GM23338 (cell line): ENCODE data around the gene NFATC3. TPM values are rescaled to one million over a fixed set of nuclear protein-coding genes. Genes with fewer than 3 reads are reported as not detected.

Source experiments
- ATAC-seq: fragments of 200-7000 bp; cut with Tn5 transposase; 3 replicates; pipeline ENCODE4 v1.9.1; 2020
- DNase-seq: peaks from one replicate; pipeline ENCODE4 v3.0.0-alpha.2; 2015; ENCODE audit warnings: low spot score
- H2AFZ ChIP-seq: fragments of 200-600 bp; sonication (generic); 2 replicates; pipeline ENCODE4 v1.8.0; 2016; ENCODE audit warnings: antibody characterized with exemption, mild to moderate bottlenecking, moderate library complexity
- H3F3A ChIP-seq: fragments of 200-600 bp; sonication (generic); replicated peaks from 2 replicates; pipeline ENCODE4 v1.8.0; 2017; ENCODE audit warnings: antibody characterized with exemption, mixed run types, low read depth
- H3K27ac ChIP-seq: fragments of 200-600 bp; sonication (generic); 2 replicates; pipeline ENCODE4 v1.6.1; 2016; ENCODE audit warnings: low read depth
- H3K27me3 ChIP-seq: fragments of 200-600 bp; sonication (generic); 2 replicates; pipeline ENCODE4 v1.8.0; 2016; ENCODE audit warnings: mild to moderate bottlenecking, mixed run types, moderate library complexity; ENCODE audit not compliant: insufficient read depth
- H3K36me3 ChIP-seq: fragments of 200-600 bp; sonication (generic); 2 replicates; pipeline ENCODE4 v1.8.0; 2016; ENCODE audit warnings: mild to moderate bottlenecking; ENCODE audit not compliant: insufficient read depth
- H3K4me1 ChIP-seq: fragments of 200-600 bp; sonication (generic); 2 replicates; pipeline ENCODE4 v1.8.0; 2016; ENCODE audit warnings: mild to moderate bottlenecking, moderate library complexity; ENCODE audit not compliant: insufficient read depth
- H3K4me2 ChIP-seq: fragments of 200-600 bp; sonication (generic); 2 replicates; pipeline ENCODE4 v1.7.1; 2017; ENCODE audit warnings: mixed run types
- H3K4me3 ChIP-seq: fragments of 200-600 bp; sonication (generic); 2 replicates; pipeline ENCODE4 v1.6.1; 2016; ENCODE audit warnings: mixed run types
- H3K79me2 ChIP-seq: fragments of 200-600 bp; sonication (generic); replicated peaks from 2 replicates; pipeline ENCODE4 v1.8.0; 2017; ENCODE audit warnings: mild to moderate bottlenecking; ENCODE audit not compliant: insufficient read depth
- H3K9me2 ChIP-seq: fragments of 200-600 bp; sonication (generic); 2 replicates; pipeline ENCODE4 v1.8.0; 2017; ENCODE audit not compliant: insufficient read depth
- H4K20me1 ChIP-seq: fragments of 200-600 bp; sonication (generic); replicated peaks from 2 replicates; pipeline ENCODE4 v1.8.0; 2017; ENCODE audit warnings: mild to moderate bottlenecking; ENCODE audit not compliant: insufficient read depth
- H3K27ac Mint-ChIP-seq: 2 replicates; pipeline ENCODE4 v1.8.0; 2020; ENCODE audit warnings: inconsistent platforms, mild to moderate bottlenecking, moderate library complexity, mixed read lengths
- H3K27me3 Mint-ChIP-seq: 3 replicates; pipeline ENCODE4 v1.8.0; 2022; ENCODE audit warnings: low read depth, mild to moderate bottlenecking, moderate library complexity, mixed read lengths, inconsistent platforms; ENCODE audit not compliant: insufficient read depth, poor library complexity
- H3K36me3 Mint-ChIP-seq: 3 replicates; pipeline ENCODE4 v1.8.0; 2021; ENCODE audit warnings: low read depth, mild to moderate bottlenecking, inconsistent platforms, moderate library complexity, mixed read lengths
- H3K4me1 Mint-ChIP-seq: 3 replicates; pipeline ENCODE4 v1.8.0; 2020; ENCODE audit warnings: mild to moderate bottlenecking, inconsistent platforms, mixed read lengths
- H3K4me3 Mint-ChIP-seq: 3 replicates; pipeline ENCODE4 v1.8.0; 2021; ENCODE audit warnings: moderate library complexity, mild to moderate bottlenecking, inconsistent platforms, mixed read lengths
- H3K9me3 Mint-ChIP-seq: 3 replicates; pipeline ENCODE4 v1.8.0; 2020; ENCODE audit warnings: moderate library complexity, mild to moderate bottlenecking, inconsistent platforms, mixed read lengths
- CREB1 ChIP-seq: fragments of 250-450 bp; sonication (Bioruptor Pico); IDR thresholded peaks from 2 replicates; pipeline ENCODE4 v1.5.0; 2020; ENCODE audit warnings: low read depth, mild to moderate bottlenecking, moderate library complexity
- CTCF ChIP-seq, 2 experiments: fragments of 200-600 bp in 1 of 2; sonication (generic) in 1 of 2; conservative IDR thresholded peaks; 2 replicates each; pipeline versions ENCODE4 v1.5.1 to v1.6.1; 2016 to 2017; ENCODE audit warnings: antibody characterized with exemption in 2 of 2, low read depth in 2 of 2, mild to moderate bottlenecking in 2 of 2, moderate library complexity in 1 of 2
- ETS1 ChIP-seq: IDR thresholded peaks from 2 replicates; pipeline ENCODE4 v1.6.1; 2016; ENCODE audit warnings: antibody characterized with exemption
- EZH2 ChIP-seq: fragments of 200-600 bp; sonication (generic); IDR thresholded peaks from one replicate; pipeline ENCODE4 v1.8.0; 2017; ENCODE audit warnings: antibody characterized with exemption, mild to moderate bottlenecking, low read depth; ENCODE audit not compliant: unreplicated experiment
- EZH2phosphoT487 ChIP-seq: fragments of 200-600 bp; sonication (generic); IDR thresholded peaks from one replicate; pipeline ENCODE4 v1.8.1; 2018; ENCODE audit warnings: antibody characterized with exemption; ENCODE audit not compliant: unreplicated experiment
- JUNB ChIP-seq: IDR thresholded peaks from one replicate; pipeline ENCODE4 v1.6.1; 2016; ENCODE audit warnings: antibody characterized with exemption; ENCODE audit not compliant: unreplicated experiment
- NANOG ChIP-seq: IDR thresholded peaks from 2 replicates; pipeline ENCODE4 v1.6.1; 2016; ENCODE audit warnings: antibody characterized with exemption, borderline replicate concordance
- POLR2AphosphoS5 ChIP-seq: IDR thresholded peaks from 2 replicates; pipeline ENCODE4 v1.6.1; 2016; ENCODE audit warnings: antibody characterized with exemption, low read depth
- STAT1 ChIP-seq: IDR thresholded peaks from one replicate; pipeline ENCODE4 v1.6.1; 2016; ENCODE audit warnings: antibody characterized with exemption; ENCODE audit not compliant: unreplicated experiment
- ZNF114 ChIP-seq: fragments of 250-450 bp; sonication (Bioruptor Pico); IDR thresholded peaks from 2 replicates; pipeline ENCODE4 v1.5.0; 2020; ENCODE audit warnings: mild to moderate bottlenecking, moderate library complexity
- ZNF331 ChIP-seq: fragments of 250-450 bp; sonication (Bioruptor Pico); IDR thresholded peaks from 2 replicates; pipeline ENCODE4 v1.5.0; 2020; ENCODE audit warnings: low read depth, mild to moderate bottlenecking, moderate library complexity
- ZNF462 ChIP-seq: fragments of 250-450 bp; sonication (Bioruptor Pico); IDR thresholded peaks from 2 replicates; pipeline ENCODE4 v1.5.0; 2020; ENCODE audit warnings: mild to moderate bottlenecking, moderate library complexity
- polyA plus RNA-seq: library from polyadenylated mRNA; unstranded; fragments of >200 nt; fragmentation: Nextera tagmentation; extraction: Ambion mirVana; gene quantifications from 2 replicates; pipeline ENCODE4 v1.2.1, GENCODE V29; 2016
- total RNA-seq: library from RNA; depleted of rRNA; stranded (reverse); fragments of >200 nt; shearing (Covaris generic); gene quantifications from 2 replicates; pipeline ENCODE4 v1.2.3, GENCODE V29; 2014
- TF ChIP-seq, protein P1 (sequence below): IDR thresholded peaks from one replicate; pipeline ENCODE4 v1.6.1; 2018; ENCODE audit warnings: antibody characterized with exemption; ENCODE audit not compliant: unreplicated experiment

NFATC3 gene
- total and polyA plus RNA-seq, 2 experiments from 2014 or later = 9.2 to 40.9 TPM

DNA sequence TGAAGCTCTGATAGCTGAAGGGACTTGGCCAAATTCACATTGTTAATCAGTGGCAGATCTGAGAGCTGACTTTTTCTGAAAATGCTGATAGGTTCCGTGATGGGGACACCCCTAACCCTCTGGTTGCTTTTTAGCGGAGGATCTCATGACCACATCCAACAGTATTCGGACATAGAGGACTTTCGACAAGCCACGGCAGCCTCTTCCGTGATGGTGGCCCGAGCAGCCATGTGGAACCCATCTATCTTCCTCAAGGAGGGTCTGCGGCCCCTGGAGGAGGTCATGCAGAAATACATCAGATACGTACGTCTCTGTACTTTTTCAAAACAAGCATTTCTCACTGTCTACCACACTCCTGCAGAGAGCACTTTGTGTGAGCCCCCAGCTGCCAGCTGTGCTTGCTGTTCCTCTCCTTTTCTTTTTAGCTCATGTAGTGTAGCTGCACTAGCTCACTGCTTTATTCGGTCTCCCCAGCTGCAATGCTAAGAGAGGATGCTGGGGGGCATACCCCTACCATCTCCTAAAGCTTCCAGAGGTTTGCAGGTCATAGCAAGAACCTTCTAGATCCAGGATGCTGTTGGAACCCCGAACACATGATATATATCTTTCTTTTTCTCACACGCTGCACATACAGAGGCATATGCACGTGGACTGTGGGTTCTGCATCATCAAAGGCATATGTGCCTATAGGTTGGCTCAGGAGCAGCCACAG, 14.2 kb upstream of the NFATC3 start:
- Histone ChIP-seq H3K9me2 (no peaks in the 10 kb centered on the region), H3K79me2 (no peaks in the 10 kb centered on the region), H3K27ac (no peak overlapping the region), H3K4me1 (no peaks in the 10 kb centered on the region), H3F3A (no peaks in the 10 kb centered on the region), H3K27me3 (no peaks in the 10 kb centered on the region), H4K20me1 (no peaks in the 10 kb centered on the region; the same call in none of the 2 replicates), H3K36me3 (no peaks in the 10 kb centered on the region), H3K4me2 (no peak overlapping the region), H2AFZ (no peak overlapping the region), H3K4me3 (no peak overlapping the region)
- TF ChIP-seq EZH2 (no peak), JUNB (no peak), CTCF (conservative IDR thresholded peaks at IDR 0.05; ENCODE audit: low read depth in 2 of 2) (no peak), POLR2AphosphoS5 (no peak), NANOG (no peak), ZNF114 (CRISPR knock-in tag) (no peak), ZNF331 (CRISPR knock-in tag) (no peak), CREB1 (no peak), STAT1 (no peak), ETS1 (no peak), EZH2phosphoT487 (no peak), ZNF462 (CRISPR knock-in tag) (no peak)
- TF ChIP-seq, protein P1, sequence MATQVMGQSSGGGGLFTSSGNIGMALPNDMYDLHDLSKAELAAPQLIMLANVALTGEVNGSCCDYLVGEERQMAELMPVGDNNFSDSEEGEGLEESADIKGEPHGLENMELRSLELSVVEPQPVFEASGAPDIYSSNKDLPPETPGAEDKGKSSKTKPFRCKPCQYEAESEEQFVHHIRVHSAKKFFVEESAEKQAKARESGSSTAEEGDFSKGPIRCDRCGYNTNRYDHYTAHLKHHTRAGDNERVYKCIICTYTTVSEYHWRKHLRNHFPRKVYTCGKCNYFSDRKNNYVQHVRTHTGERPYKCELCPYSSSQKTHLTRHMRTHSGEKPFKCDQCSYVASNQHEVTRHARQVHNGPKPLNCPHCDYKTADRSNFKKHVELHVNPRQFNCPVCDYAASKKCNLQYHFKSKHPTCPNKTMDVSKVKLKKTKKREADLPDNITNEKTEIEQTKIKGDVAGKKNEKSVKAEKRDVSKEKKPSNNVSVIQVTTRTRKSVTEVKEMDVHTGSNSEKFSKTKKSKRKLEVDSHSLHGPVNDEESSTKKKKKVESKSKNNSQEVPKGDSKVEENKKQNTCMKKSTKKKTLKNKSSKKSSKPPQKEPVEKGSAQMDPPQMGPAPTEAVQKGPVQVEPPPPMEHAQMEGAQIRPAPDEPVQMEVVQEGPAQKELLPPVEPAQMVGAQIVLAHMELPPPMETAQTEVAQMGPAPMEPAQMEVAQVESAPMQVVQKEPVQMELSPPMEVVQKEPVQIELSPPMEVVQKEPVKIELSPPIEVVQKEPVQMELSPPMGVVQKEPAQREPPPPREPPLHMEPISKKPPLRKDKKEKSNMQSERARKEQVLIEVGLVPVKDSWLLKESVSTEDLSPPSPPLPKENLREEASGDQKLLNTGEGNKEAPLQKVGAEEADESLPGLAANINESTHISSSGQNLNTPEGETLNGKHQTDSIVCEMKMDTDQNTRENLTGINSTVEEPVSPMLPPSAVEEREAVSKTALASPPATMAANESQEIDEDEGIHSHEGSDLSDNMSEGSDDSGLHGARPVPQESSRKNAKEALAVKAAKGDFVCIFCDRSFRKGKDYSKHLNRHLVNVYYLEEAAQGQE = no peak
- no peak for ATAC-seq
- no peak overlapping the region for H3K4me3 Mint-ChIP-seq
- peaks cover 7% of the 10 kb centered on the region for H3K27me3 Mint-ChIP-seq
- DNase-seq = no peak
- peaks cover 37% of the 10 kb centered on the region for H3K36me3 Mint-ChIP-seq
- H3K4me1 Mint-ChIP-seq = no peaks in the 10 kb centered on the region
- H3K9me3 Mint-ChIP-seq = no peaks in the 10 kb centered on the region
- no peak overlapping the region for H3K27ac Mint-ChIP-seq
